HEK293 (cell line): Measurements from ENCODE around the gene RAET1E.

Experiments used
- KLF10 ChIP-seq: fragments of 450-650 bp; IDR thresholded peaks from 2 replicates; pipeline ENCODE4 v1.5.1; 2018; ENCODE audit warnings: missing biosample characterization, mild to moderate bottlenecking, missing genetic modification characterization
- ZNF24 ChIP-seq: fragments of 450-650 bp; formaldehyde crosslinking; IDR thresholded peaks from 2 replicates; pipeline ENCODE4 v1.5.1; 2016; ENCODE audit warnings: missing biosample characterization, missing genetic modification characterization
- ZNF561 ChIP-seq: fragments of 450-650 bp; IDR thresholded peaks from 2 replicates; pipeline ENCODE4 v1.5.1; 2018; ENCODE audit warnings: missing biosample characterization, missing genetic modification characterization, borderline replicate concordance
- ZNF660 ChIP-seq: fragments of 450-650 bp; IDR thresholded peaks from 2 replicates; pipeline ENCODE4 v1.5.1; 2018; ENCODE audit warnings: missing biosample characterization, mild to moderate bottlenecking, missing genetic modification characterization
- TF ChIP-seq, protein P1 (sequence below): fragments of 450-650 bp; formaldehyde crosslinking; IDR thresholded peaks from 2 replicates; pipeline ENCODE4 v1.5.1; 2016; ENCODE audit warnings: missing biosample characterization, missing genetic modification characterization
- TF ChIP-seq, protein P2 (sequence below): fragments of 450-650 bp; formaldehyde crosslinking; IDR thresholded peaks from 2 replicates; pipeline ENCODE4 v1.5.1; 2017; ENCODE audit warnings: missing biosample characterization, missing genetic modification characterization

DNA sequence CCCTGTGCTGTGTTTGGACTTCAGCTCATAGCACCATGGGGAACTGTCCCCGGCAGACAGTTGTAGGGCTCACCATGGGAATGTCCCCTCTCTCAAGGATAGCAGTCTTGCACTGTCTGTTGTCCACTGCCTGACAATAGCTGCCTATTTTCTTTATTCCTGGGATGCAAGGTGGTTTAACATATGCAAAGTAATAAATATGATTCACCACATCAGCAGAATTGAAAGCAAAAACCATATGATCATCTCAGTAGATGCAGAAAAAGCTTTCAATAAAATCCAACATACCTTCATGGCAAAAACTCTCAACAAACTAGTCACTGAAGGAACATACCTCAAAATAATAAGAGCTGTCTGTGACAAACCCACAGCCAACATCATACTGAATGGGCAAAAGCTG, 20.3 kb downstream of the RAET1E start:
- TF ChIP-seq KLF10 (tag by site-specific recombination) (no peak), ZNF561 (tag by site-specific recombination) (no peak), ZNF24 (tag by site-specific recombination) (no peak), ZNF660 (tag by site-specific recombination) (no peak)
- TF ChIP-seq, protein P1, sequence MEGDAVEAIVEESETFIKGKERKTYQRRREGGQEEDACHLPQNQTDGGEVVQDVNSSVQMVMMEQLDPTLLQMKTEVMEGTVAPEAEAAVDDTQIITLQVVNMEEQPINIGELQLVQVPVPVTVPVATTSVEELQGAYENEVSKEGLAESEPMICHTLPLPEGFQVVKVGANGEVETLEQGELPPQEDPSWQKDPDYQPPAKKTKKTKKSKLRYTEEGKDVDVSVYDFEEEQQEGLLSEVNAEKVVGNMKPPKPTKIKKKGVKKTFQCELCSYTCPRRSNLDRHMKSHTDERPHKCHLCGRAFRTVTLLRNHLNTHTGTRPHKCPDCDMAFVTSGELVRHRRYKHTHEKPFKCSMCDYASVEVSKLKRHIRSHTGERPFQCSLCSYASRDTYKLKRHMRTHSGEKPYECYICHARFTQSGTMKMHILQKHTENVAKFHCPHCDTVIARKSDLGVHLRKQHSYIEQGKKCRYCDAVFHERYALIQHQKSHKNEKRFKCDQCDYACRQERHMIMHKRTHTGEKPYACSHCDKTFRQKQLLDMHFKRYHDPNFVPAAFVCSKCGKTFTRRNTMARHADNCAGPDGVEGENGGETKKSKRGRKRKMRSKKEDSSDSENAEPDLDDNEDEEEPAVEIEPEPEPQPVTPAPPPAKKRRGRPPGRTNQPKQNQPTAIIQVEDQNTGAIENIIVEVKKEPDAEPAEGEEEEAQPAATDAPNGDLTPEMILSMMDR (tag by site-specific recombination), result no peak
- TF ChIP-seq, protein P2, sequence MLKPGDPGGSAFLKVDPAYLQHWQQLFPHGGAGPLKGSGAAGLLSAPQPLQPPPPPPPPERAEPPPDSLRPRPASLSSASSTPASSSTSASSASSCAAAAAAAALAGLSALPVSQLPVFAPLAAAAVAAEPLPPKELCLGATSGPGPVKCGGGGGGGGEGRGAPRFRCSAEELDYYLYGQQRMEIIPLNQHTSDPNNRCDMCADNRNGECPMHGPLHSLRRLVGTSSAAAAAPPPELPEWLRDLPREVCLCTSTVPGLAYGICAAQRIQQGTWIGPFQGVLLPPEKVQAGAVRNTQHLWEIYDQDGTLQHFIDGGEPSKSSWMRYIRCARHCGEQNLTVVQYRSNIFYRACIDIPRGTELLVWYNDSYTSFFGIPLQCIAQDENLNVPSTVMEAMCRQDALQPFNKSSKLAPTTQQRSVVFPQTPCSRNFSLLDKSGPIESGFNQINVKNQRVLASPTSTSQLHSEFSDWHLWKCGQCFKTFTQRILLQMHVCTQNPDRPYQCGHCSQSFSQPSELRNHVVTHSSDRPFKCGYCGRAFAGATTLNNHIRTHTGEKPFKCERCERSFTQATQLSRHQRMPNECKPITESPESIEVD (tag by site-specific recombination), result no peak
